GM18870 (cell line): Measurements from ENCODE around the gene EEFSEC.

Source experiments
- ATAC-seq: cut with Tn5 transposase; IDR thresholded peaks from one replicate; pipeline ENCODE4 v1.9.1; 2021; ENCODE audit warnings: moderate library complexity; ENCODE audit not compliant: unreplicated experiment

EEFSEC gene

GRCh38 chr3:128420720-128421438 is 267.6 kb downstream of the EEFSEC start:
- ATAC-seq: no peak

- ATAC-seq: no peak
Observed at GRCh38 chr3:128421439-128421836, 268.2 kb downstream of the EEFSEC start.

GRCh38 chr3:128421966-128422365 is 268.7 kb downstream of the EEFSEC start:
- ATAC-seq: no peak

- no peak for ATAC-seq
Observed at GRCh38 chr3:128422762-128423524, 269.7 kb downstream of the EEFSEC start.

GRCh38 chr3:128423525-128424147 is 270.4 kb downstream of the EEFSEC start:
- no peak for ATAC-seq

GRCh38 chr3:128424508-128425069 is 271.3 kb downstream of the EEFSEC start:
- ATAC-seq: no peak

- ATAC-seq: no peak
Observed at GRCh38 chr3:128425142-128425845, 272.0 kb downstream of the EEFSEC start.

- ATAC-seq: no peak
Observed at GRCh38 chr3:128425846-128426127, 272.5 kb downstream of the EEFSEC start.

- ATAC-seq: no peak
Observed at GRCh38 chr3:128426128-128426921, 273.0 kb downstream of the EEFSEC start.

GRCh38 chr3:128427175-128427857 is 274.0 kb downstream of the EEFSEC start:
- ATAC-seq: no peak

- ATAC-seq: no peak
Observed at GRCh38 chr3:128427872-128428822, 274.9 kb downstream of the EEFSEC start.

- no peak for ATAC-seq
Observed at GRCh38 chr3:128429275-128429674, 276.0 kb downstream of the EEFSEC start.

GRCh38 chr3:128429751-128430150 is 276.5 kb downstream of the EEFSEC start:
- no peak for ATAC-seq

- ATAC-seq: no peak
Observed at GRCh38 chr3:128430301-128430700, 277.0 kb downstream of the EEFSEC start.

- no peak for ATAC-seq
Observed at GRCh38 chr3:128430731-128431130, 277.4 kb downstream of the EEFSEC start.

GRCh38 chr3:128431803-128432300 is 278.6 kb downstream of the EEFSEC start:
- ATAC-seq: no peak

- no peak for ATAC-seq
Observed at GRCh38 chr3:128432301-128432970, 279.2 kb downstream of the EEFSEC start.
